NT2/D1 (cell line): ENCODE data around the gene ZSCAN5B.

ENCODE experiments used
- DNase-seq: peaks from one replicate; pipeline ENCODE4 v3.0.0-alpha.2; 2011; ENCODE audit warnings: low read depth, low spot score
- H3K27me3 ChIP-seq: 2 replicates; pipeline ENCODE4 v1.6.0; 2011; ENCODE audit warnings: mild to moderate bottlenecking; ENCODE audit not compliant: insufficient read length, insufficient read depth
- H3K36me3 ChIP-seq: 2 replicates; pipeline ENCODE4 v1.6.1; 2011; ENCODE audit warnings: mild to moderate bottlenecking, low read length, mixed read lengths; ENCODE audit not compliant: insufficient read depth, insufficient read length
- H3K4me1 ChIP-seq: 2 replicates; pipeline ENCODE4 v1.5.1; 2011; ENCODE audit not compliant: insufficient read depth, insufficient read length
- H3K4me3 ChIP-seq: 2 replicates; pipeline ENCODE4 v1.5.1; 2011; ENCODE audit warnings: low read depth; ENCODE audit not compliant: insufficient read length
- H3K9ac ChIP-seq: 2 replicates; pipeline ENCODE4 v1.6.0; 2011; ENCODE audit warnings: low read depth; ENCODE audit not compliant: insufficient read length
- H3K9me3 ChIP-seq: 2 replicates; pipeline ENCODE4 v1.5.1; 2011; ENCODE audit warnings: mild to moderate bottlenecking, low read length; ENCODE audit not compliant: insufficient read depth
- SUZ12 ChIP-seq: IDR thresholded peaks from 2 replicates; pipeline ENCODE4 v1.6.1; 2011; ENCODE audit not compliant: insufficient read length, insufficient read depth; ENCODE audit errors: extremely low read depth
- YY1 ChIP-seq: IDR thresholded peaks from 2 replicates; pipeline ENCODE4 v1.6.1; 2011; ENCODE audit not compliant: insufficient read length, insufficient read depth
- ZNF274 ChIP-seq: IDR thresholded peaks from 2 replicates; pipeline ENCODE4 v1.6.1; 2011; ENCODE audit warnings: mild to moderate bottlenecking, low read depth, low read length

The ZSCAN5B gene

GRCh38 chr19:56174550-56174949 lies 23.0 kb downstream of the ZSCAN5B start:
- DNase-seq = no peak
- Histone ChIP-seq H3K27me3 (peaks cover 7% of the 10 kb centered on the region), H3K9me3 (no peaks in the 10 kb centered on the region), H3K4me3 (no peak overlapping the region), H3K9ac (no peak overlapping the region), H3K4me1 (peaks cover 4% of the 10 kb centered on the region), H3K36me3 (no peaks in the 10 kb centered on the region)
- no peak for TF ChIP-seq ZNF274
- no peak for TF ChIP-seq SUZ12
- no peak for TF ChIP-seq YY1

- Histone ChIP-seq H3K4me3 (no peak overlapping the region), H3K9me3 (no peaks in the 10 kb centered on the region), H3K36me3 (no peaks in the 10 kb centered on the region), H3K9ac (no peak overlapping the region), H3K4me1 (peaks cover 4% of the 10 kb centered on the region), H3K27me3 (peaks cover 7% of the 10 kb centered on the region)
- TF ChIP-seq SUZ12 = no peak
- TF ChIP-seq ZNF274 = no peak
- TF ChIP-seq YY1 = no peak
- DNase-seq = no peak
Observed at GRCh38 chr19:56174086-56174485, 23.5 kb downstream of the ZSCAN5B start.

GRCh38 chr19:56170261-56170660 lies 27.3 kb downstream of the ZSCAN5B start:
- no peaks in the 10 kb centered on the region for H3K9me3 ChIP-seq
- H3K9ac ChIP-seq = no peak overlapping the region
- TF ChIP-seq YY1 = no peak
- TF ChIP-seq ZNF274 = no peak
- DNase-seq = no peak
- H3K27me3 ChIP-seq = no peaks in the 10 kb centered on the region
- H3K4me3 ChIP-seq = no peak overlapping the region
- no peaks in the 10 kb centered on the region for H3K4me1 ChIP-seq
- no peaks in the 10 kb centered on the region for H3K36me3 ChIP-seq

GRCh38 chr19:56167064-56167578 lies 30.5 kb downstream of the ZSCAN5B start:
- Histone ChIP-seq H3K9ac (no peak overlapping the region), H3K27me3 (no peaks in the 10 kb centered on the region), H3K4me1 (no peaks in the 10 kb centered on the region), H3K9me3 (no peaks in the 10 kb centered on the region), H3K4me3 (no peak overlapping the region), H3K36me3 (peaks cover 9% of the 10 kb centered on the region)
- no peak for DNase-seq
- TF ChIP-seq SUZ12 = no peak
- TF ChIP-seq ZNF274 = no peak
- no peak for TF ChIP-seq YY1

GRCh38 chr19:56163097-56163496 lies 34.5 kb downstream of the ZSCAN5B start:
- H3K27me3 ChIP-seq = no peaks in the 10 kb centered on the region
- DNase-seq = no peak
- TF ChIP-seq YY1 (no peak), SUZ12 (no peak), ZNF274 (no peak)
- peaks cover 45% of the 10 kb centered on the region for H3K36me3 ChIP-seq
- no peaks in the 10 kb centered on the region for H3K4me1 ChIP-seq
- H3K9ac ChIP-seq = no peak overlapping the region
- no peaks in the 10 kb centered on the region for H3K9me3 ChIP-seq
- no peak overlapping the region for H3K4me3 ChIP-seq

- no peak overlapping the region for H3K9ac ChIP-seq
- no peak for TF ChIP-seq SUZ12
- no peak for TF ChIP-seq ZNF274
- TF ChIP-seq YY1 = no peak
- no peaks in the 10 kb centered on the region for H3K9me3 ChIP-seq
- DNase-seq = no peak
- no peaks in the 10 kb centered on the region for H3K27me3 ChIP-seq
- no peak overlapping the region for H3K4me3 ChIP-seq
- H3K4me1 ChIP-seq = no peaks in the 10 kb centered on the region
- peaks cover 46% of the 10 kb centered on the region for H3K36me3 ChIP-seq
Observed at GRCh38 chr19:56162258-56162657, 35.3 kb downstream of the ZSCAN5B start.

GRCh38 chr19:56161534-56161933 lies 36.0 kb downstream of the ZSCAN5B start:
- H3K36me3 ChIP-seq = peaks cover 48% of the 10 kb centered on the region
- no peak for TF ChIP-seq ZNF274
- TF ChIP-seq SUZ12 = no peak
- no peak for TF ChIP-seq YY1
- H3K4me3 ChIP-seq = no peak overlapping the region
- no peaks in the 10 kb centered on the region for H3K4me1 ChIP-seq
- no peaks in the 10 kb centered on the region for H3K9me3 ChIP-seq
- no peak for DNase-seq
- H3K9ac ChIP-seq = no peak overlapping the region
- no peaks in the 10 kb centered on the region for H3K27me3 ChIP-seq
